HUDEP-2 (cell line): ENCODE data around the gene FRMD4B.

Experiments
- DNase-seq, 76 experiments: peaks; one replicate each; lab custom pipeline; 2025; ENCODE audit not compliant: unreplicated experiment in 76 of 76; lab: John Stamatoyannopoulos, UW

FRMD4B gene

GRCh38 chr3:69385723-69386555, at the start of gene FRMD4B:
TSS of gene FRMD4B (minus strand) at chr3:69386088. CDS start at chr3:69385989, 99 bp downstream.
- DNase-seq: peak in 1 of 76 experiments; percentile 0

- no peak for DNase-seq
Observed at GRCh38 chr3:69433969-69434325, 48.1 kb upstream of the FRMD4B start.

GRCh38 chr3:69433121-69433968, 47.5 kb upstream of the FRMD4B start:
- DNase-seq: no peak

- no peak for DNase-seq
Observed at GRCh38 chr3:69428657-69429255, 42.9 kb upstream of the FRMD4B start.

GRCh38 chr3:69426967-69427304, 41.0 kb upstream of the FRMD4B start:
- DNase-seq: no peak

- DNase-seq: no peak
Observed at GRCh38 chr3:69426291-69426966, 40.5 kb upstream of the FRMD4B start.

- peak in 3 of 76 experiments; percentile 4 to 11 (median 6) for DNase-seq
Observed at GRCh38 chr3:69425249-69425648, 39.4 kb upstream of the FRMD4B start.

- DNase-seq: no peak
Observed at GRCh38 chr3:69423463-69424155, 37.7 kb upstream of the FRMD4B start.

GRCh38 chr3:69422751-69423150, 36.9 kb upstream of the FRMD4B start:
- DNase-seq: no peak

GRCh38 chr3:69420781-69421520, 35.1 kb upstream of the FRMD4B start:
- no peak for DNase-seq

GRCh38 chr3:69419276-69419675, 33.4 kb upstream of the FRMD4B start:
- DNase-seq: no peak

- no peak for DNase-seq
Observed at GRCh38 chr3:69417541-69418078, 31.7 kb upstream of the FRMD4B start.

GRCh38 chr3:69413551-69414207, 27.8 kb upstream of the FRMD4B start:
- DNase-seq: no peak

- DNase-seq: no peak
Observed at GRCh38 chr3:69411346-69411745, 25.5 kb upstream of the FRMD4B start.

- DNase-seq: peak in 52 of 76 experiments; percentile 1 to 62 (median 22)
Observed at GRCh38 chr3:69410301-69410700, 24.4 kb upstream of the FRMD4B start.

GRCh38 chr3:69409831-69410230, 23.9 kb upstream of the FRMD4B start:
- DNase-seq: no peak

- no peak for DNase-seq
Observed at GRCh38 chr3:69409011-69409410, 23.1 kb upstream of the FRMD4B start.

GRCh38 chr3:69408542-69408941, 22.7 kb upstream of the FRMD4B start:
- DNase-seq: no peak

GRCh38 chr3:69407908-69408307, 22.0 kb upstream of the FRMD4B start:
- no peak for DNase-seq
